GM18858 (cell line): ENCODE measurements around the gene EXOC4.

Experiments used
- ATAC-seq: cut with Tn5 transposase; IDR thresholded peaks from one replicate; pipeline ENCODE4 v1.9.1; 2021; ENCODE audit not compliant: unreplicated experiment

Gene EXOC4

GRCh38 chr7:133662830-133663229 is 410.0 kb downstream of the EXOC4 start:
- no peak for ATAC-seq

GRCh38 chr7:133664528-133664927 is 411.6 kb downstream of the EXOC4 start:
- no peak for ATAC-seq

GRCh38 chr7:133668296-133669060 is 415.6 kb downstream of the EXOC4 start:
- no peak for ATAC-seq

GRCh38 chr7:133669061-133669455 is 416.2 kb downstream of the EXOC4 start:
- no peak for ATAC-seq

- no peak for ATAC-seq
Measured at GRCh38 chr7:133670250-133670649, 417.4 kb downstream of the EXOC4 start.

GRCh38 chr7:133672866-133673265 is 420.0 kb downstream of the EXOC4 start:
- ATAC-seq = no peak

GRCh38 chr7:133674079-133674763 is 421.3 kb downstream of the EXOC4 start:
- ATAC-seq = no peak

GRCh38 chr7:133675510-133676218 is 422.8 kb downstream of the EXOC4 start:
- no peak for ATAC-seq

- ATAC-seq = no peak
Measured at GRCh38 chr7:133676805-133677370, 424.0 kb downstream of the EXOC4 start.

- ATAC-seq = no peak
Measured at GRCh38 chr7:133678137-133678814, 425.4 kb downstream of the EXOC4 start.

- no peak for ATAC-seq
Measured at GRCh38 chr7:133679977-133680376, 427.1 kb downstream of the EXOC4 start.

GRCh38 chr7:133681529-133681928 is 428.7 kb downstream of the EXOC4 start:
- ATAC-seq = no peak

GRCh38 chr7:133682364-133683181 is 429.7 kb downstream of the EXOC4 start:
- no peak for ATAC-seq

GRCh38 chr7:133683182-133683454 is 430.2 kb downstream of the EXOC4 start:
- ATAC-seq = no peak

- ATAC-seq = no peak
Measured at GRCh38 chr7:133688483-133689239, 435.8 kb downstream of the EXOC4 start.

GRCh38 chr7:133690740-133691139 is 437.9 kb downstream of the EXOC4 start:
- no peak for ATAC-seq

- no peak for ATAC-seq
Measured at GRCh38 chr7:133691727-133692610, 439.1 kb downstream of the EXOC4 start.

- ATAC-seq = no peak
Measured at GRCh38 chr7:133693281-133693680, 440.4 kb downstream of the EXOC4 start.

GRCh38 chr7:133696056-133696455 is 443.2 kb downstream of the EXOC4 start:
- ATAC-seq = no peak
